G401 (cell line): ENCODE data around the gene CAMK2B. TPM values are rescaled to one million over a fixed set of nuclear protein-coding genes. Genes with fewer than 3 reads are reported as not detected.
A peak's percentile ranks its signal among the peaks of the same experiment; 100 is the strongest.

Experiments
- DNase-seq: peaks from one replicate; pipeline ENCODE4 v3.0.0-alpha.2; 2015; ENCODE audit warnings: low spot score
- in situ Hi-C: cut with HindIII; loops from 2 replicates; pipeline ENCODE4 v1.10.0; 2016; ENCODE audit warnings: low sequenced_read_pairs, mixed read lengths
- total RNA-seq: library from RNA; depleted of rRNA; stranded (reverse); fragments of >200 nt; shearing (Covaris generic); gene quantifications from 2 replicates; pipeline ENCODE4 v1.2.3, GENCODE V29; 2014

The CAMK2B gene
- total RNA-seq, 1 experiment from 2014 or later = 2.2 TPM

DNA sequence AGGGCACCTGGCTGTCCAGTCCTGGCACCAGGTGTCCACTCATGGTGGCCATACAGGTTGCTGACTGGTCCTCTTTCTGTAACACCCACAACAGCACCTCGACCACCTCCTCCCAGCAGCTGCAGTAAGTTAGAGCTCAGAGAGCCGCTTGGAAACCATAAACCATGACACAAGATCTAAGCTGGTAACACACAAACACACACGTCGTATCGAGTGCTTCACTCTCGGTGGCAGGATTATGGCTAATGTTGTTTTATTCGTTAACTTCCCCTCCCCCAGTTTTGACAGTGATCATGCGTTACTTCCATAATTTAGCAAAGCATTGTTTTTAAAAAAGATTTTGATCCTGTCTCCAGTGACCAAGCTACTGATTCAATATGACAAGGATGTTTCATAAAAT lies 59.7 kb downstream of the CAMK2B start:
- in situ Hi-C loops = no loop called here
- DNase-seq = no peak

DNA sequence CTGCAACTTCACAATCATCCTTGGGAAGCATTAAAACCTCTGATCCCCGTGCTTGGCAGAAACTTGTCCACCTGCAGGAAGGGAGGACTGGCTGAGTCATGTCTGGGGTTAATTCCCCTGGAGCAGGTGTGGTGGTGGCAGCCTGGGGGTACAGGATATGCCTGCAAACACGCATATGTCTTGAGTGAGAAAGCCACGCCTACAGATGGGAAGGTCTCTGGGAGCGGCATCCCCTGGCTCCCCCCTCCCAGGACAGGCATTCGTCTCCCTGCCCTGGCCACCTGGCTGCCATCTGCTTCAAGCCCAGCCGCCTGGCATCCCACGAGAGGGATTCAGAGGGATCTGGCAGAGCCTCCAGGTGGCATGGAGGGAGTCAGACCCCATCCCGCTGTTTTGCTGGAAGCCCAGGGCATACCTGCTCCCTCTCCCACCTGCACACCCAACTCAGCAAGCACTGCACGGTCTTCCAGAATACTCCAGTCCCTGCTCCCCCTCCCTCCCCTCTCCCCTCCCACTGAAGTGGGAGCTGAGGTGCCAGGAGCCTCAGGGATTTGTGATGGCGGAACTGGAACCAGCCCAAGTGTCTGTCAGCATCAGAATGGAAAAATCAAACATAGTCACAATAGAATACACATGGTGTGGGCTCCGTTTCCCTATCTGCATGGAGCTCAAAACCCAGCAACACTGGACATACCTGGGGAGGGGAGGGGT lies 61.0 kb downstream of the CAMK2B start:
- in situ Hi-C loops = no loop called here
- DNase-seq = peak; percentile 98

DNA sequence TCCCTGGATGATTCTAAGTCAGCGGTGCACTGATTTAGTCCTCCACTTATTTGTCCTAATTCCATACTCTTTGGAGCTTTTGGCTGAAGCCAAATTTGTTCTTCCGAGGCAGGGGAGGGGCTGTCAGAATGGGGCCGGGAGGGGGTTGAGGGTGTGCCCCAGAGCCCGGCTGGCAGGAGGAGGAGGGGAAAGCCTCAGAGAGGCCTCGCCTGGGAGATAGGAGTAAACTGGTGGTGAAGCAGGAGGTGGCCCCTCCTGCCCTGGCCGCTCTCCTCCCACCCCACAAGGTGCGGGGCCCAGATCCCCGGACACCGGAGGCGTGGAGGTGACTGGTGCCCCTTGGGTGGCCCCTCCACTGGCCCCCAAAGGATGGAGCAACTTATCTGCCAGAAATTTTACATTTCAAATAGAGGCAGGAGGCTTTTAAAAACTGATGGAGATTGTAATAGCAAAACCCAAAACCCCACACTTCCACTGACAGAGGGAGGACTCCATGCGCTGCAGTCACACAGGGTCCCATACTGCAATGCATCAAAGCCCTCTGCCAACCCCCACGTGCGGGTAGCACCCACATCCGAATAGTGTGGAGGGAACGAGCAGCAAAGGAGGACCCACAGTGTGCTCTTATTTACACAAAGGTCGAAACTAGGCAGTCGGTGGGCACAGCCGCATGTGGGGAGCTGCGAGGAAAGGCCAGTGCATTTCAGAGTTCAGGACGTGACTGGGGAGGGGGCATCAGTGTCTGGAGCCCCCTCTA lies 61.9 kb downstream of the CAMK2B start:
- no peak for DNase-seq

DNA sequence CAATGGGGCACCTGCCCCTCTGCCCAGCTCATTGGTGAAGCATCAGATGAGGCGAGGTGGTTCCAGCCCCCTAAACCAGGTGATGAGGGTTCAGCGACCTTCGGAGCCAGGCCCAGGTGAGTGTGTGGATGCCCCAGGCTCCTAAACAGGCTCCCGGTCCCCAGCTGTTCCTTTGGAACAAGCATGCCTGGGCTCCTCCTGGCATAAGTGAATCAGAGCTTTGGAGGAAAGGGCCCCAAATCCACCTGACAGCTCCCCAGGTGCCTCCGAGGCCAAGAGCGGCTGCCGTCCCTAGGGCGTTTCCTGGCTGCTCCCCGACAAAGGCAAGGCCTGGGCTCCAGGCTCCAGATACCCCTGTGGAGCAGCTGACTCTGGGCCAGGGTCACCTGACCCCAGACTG lies 63.4 kb downstream of the CAMK2B start:
- DNase-seq = no peak
- in situ Hi-C loops = no loop called here

More for the DNA sequence above, 61.9 kb downstream of the CAMK2B start:
- in situ Hi-C loops = no loop called here

DNA sequence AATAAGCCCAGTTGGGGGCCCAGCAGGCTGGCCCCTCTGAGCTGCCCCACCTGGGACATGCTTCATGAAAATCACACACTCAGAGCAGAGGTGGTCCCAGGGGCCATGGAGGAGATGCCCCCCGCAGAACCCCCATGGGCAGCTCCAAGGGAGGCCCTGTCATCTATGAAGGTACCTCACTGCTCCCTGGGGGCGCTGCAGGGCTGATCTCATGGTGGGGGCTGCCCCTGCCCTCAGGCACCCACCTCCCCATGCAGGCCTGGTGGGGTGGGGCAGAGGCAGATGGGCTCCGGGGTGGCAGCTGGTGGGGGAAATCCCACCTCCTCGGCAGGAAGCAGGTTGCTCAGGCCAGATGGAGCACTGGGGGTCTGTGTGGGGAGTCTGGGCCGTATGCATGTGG lies 64.2 kb downstream of the CAMK2B start:
- in situ Hi-C loops = no loop called here
- no peak for DNase-seq

DNA sequence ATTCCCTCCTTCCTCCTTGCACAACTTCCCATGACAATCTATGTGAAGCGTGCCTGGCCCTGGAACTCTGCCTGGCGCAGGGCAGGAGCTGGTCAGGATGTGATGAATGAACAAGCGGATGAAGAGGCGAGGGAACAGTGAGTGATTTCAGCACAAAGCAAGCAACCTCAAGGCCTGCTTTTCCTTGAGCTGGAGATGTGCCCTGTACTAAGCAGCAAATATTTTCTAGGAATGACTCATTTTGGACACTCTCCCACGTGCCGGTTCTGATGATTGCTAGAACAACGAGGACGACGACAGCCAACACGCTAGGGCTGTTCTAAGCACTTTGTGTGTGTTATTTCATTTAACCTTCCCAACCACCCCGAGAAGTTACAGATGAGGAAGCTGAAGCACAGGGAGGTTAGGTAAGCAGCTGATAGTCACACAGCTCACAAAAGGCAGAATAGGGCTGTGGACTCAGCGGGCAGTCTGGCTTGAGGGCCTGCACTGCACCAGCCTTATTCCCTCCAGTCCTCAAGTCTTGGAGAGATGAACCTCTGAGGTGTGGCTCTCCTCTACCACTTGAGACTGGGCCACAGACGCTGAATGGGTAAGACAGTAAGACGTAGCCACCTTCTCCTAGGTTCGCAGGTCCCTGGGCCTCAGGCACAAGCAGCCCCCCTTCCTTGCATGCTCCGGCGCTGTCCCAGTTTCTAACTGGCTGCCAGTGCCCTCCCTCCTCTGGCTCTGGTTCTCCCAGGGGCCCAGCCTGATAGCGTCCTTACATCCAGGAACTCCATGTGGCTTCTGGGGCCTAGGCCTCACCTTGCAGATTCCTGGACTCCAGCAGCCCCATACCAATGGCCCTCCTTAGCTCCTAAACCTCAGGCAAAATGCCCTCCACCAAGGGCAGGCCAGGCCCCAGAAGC lies 65.6 kb downstream of the CAMK2B start:
- in situ Hi-C loops = no loop called here
- peak; percentile 85 for DNase-seq

- DNase-seq = no peak
- in situ Hi-C loops = no loop called here
Observed at GRCh38 chr7:44258865-44259546, 66.4 kb downstream of the CAMK2B start.

DNA sequence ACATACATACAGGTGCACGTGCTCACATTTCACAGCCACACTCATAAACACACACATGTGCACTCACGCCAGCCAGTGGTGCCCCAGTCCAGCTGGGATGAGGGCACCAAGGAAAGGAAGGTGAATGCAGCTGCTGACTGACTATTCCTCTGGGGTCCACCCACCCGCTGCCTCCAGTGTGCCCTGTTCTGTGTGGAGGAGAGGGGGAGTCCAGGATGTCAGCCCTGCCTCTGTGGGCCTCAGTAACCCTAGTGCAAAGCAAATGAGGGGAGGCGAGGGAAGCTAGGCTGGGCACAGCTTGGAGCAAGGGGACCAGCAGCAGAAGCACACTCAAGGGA lies 67.0 kb downstream of the CAMK2B start:
- no peak for DNase-seq
- in situ Hi-C loops = no loop called here

- peak; percentile 71 for DNase-seq
- in situ Hi-C loops = no loop called here
Observed at GRCh38 chr7:44257618-44258422, 67.6 kb downstream of the CAMK2B start.

GRCh38 chr7:44257213-44257612 lies 68.2 kb downstream of the CAMK2B start:
- in situ Hi-C loops = no loop called here
- DNase-seq = no peak

DNA sequence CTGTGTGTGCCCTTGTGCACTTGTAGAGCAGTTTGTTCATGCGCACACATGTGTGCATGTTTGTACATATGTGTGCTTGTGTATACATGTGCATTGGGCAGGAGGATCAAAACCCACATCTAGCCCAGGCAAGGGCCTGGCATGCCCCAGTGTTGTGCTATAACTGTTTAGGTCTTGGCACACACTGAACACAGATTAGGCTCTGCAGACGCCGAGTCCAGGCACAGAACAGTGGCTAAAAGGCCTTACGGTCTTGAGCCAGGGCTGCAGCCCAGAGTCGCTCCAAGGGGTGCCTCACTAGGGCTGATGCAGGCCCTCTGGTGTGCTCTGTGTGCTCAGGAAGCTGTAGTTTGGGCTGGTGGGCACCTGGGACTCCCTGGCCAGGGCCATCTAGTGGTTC lies 68.9 kb downstream of the CAMK2B start:
- in situ Hi-C loops = no loop called here
- DNase-seq = no peak

- in situ Hi-C loops = no loop called here
- no peak for DNase-seq
Observed at GRCh38 chr7:44251881-44252280, 73.5 kb downstream of the CAMK2B start.

DNA sequence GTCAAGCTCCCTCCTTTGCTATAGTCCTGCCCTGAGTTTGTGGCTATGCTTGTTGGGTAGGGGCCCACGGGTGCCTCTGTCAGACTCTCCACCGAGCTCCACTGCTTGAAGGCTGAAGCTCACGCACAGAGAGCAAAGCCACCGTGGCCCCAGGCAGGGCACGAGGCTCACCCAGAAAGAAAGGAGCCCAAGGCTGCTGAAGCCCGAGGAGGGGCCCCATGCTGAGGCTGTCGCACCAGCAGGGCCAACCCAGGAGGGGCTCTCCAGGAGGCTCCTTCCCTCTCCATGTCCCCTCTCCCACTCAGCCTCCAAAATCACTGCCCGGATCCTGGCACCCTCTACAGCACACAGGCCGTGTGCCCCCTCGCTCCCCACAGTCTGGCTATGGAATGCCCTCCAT lies 74.1 kb downstream of the CAMK2B start:
- no peak for DNase-seq
- in situ Hi-C loops = no loop called here

GRCh38 chr7:44249639-44250234 lies 75.7 kb downstream of the CAMK2B start:
- in situ Hi-C loops = no loop called here
- DNase-seq = no peak

- DNase-seq = no peak
- in situ Hi-C loops = no loop called here
Observed at GRCh38 chr7:44247868-44248651, 77.3 kb downstream of the CAMK2B start.

GRCh38 chr7:44246396-44247113 lies 78.8 kb downstream of the CAMK2B start:
- in situ Hi-C loops = no loop called here
- no peak for DNase-seq

DNA sequence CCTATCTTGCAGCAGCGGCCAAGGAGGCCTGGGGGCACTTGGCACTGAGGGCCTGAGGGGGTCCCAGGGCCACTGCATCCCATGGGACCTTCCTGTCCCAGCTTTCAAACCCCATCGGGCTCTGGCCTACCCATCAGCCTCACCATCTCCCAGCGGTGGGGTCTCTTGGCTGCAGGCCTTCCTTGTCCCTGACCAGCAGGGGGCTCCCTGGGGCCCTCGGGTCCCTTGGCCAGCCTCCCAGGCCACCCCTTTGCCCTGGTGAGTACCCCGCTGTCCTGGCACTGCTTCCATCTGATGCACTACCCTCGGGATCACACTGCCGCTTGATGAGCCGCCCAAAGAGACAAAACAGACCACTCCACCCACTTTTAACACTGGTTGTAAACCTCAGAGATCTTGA lies 81.1 kb downstream of the CAMK2B start:
- DNase-seq = no peak
- in situ Hi-C loops = no loop called here
